Esophagus muscularis mucosa (tissue), 3 donors: ENCODE measurements around the gene SH3D19.

Experiments
- CTCF ChIP-seq, 3 experiments: fragments of 200-600 bp in 2 of 3; fragments of 450-650 bp in 1 of 3; sonication (generic) in 2 of 3; IDR thresholded peaks; one replicate each; pipeline ENCODE4 v1.5.1; 2017 to 2019; ENCODE audit warnings: antibody characterized with exemption in 3 of 3, mild to moderate bottlenecking in 2 of 3, moderate library complexity in 1 of 3
- POLR2AphosphoS5 ChIP-seq, 2 donors: sonication (generic); formaldehyde crosslinking; IDR thresholded peaks; one replicate each; pipeline ENCODE4 v1.6.1; 2017; ENCODE audit warnings: antibody characterized with exemption in 2 of 2

- no peak for TF ChIP-seq CTCF (IDR thresholded peaks at IDR 0.05)
- no peak for TF ChIP-seq POLR2AphosphoS5 (IDR thresholded peaks at IDR 0.05)
Measured at GRCh38 chr4:151313306-151314009, 11.9 kb downstream of the SH3D19 start.
